KG1 (cell line): ENCODE data around the gene MYRIP.
"Not testable (repeated sequence)": the region's sequence is repeated elsewhere in the genome, so short reads cannot be mapped to it uniquely, and the experiment has no call there.

Experiments
- DNase-seq: peaks from one replicate; lab custom pipeline; 2025; lab: John Stamatoyannopoulos, UW

Gene MYRIP

GRCh38 chr3:39970982-39971381 lies 161.6 kb downstream of the MYRIP start:
- DNase-seq, result no peak

- DNase-seq, result no peak
Observed at GRCh38 chr3:39971559-39972031, 162.2 kb downstream of the MYRIP start.

GRCh38 chr3:39972508-39972907 lies 163.1 kb downstream of the MYRIP start:
- no peak for DNase-seq

GRCh38 chr3:39977058-39977794 lies 167.8 kb downstream of the MYRIP start:
- DNase-seq, result no peak

- no peak for DNase-seq
Observed at GRCh38 chr3:39978308-39978707, 168.9 kb downstream of the MYRIP start.

GRCh38 chr3:39980058-39980457 lies 170.6 kb downstream of the MYRIP start:
- DNase-seq, result no peak

- no peak for DNase-seq
Observed at GRCh38 chr3:39980781-39981180, 171.4 kb downstream of the MYRIP start.

GRCh38 chr3:39981547-39982184 lies 172.3 kb downstream of the MYRIP start:
- DNase-seq, result no peak

GRCh38 chr3:39982665-39983357 lies 173.4 kb downstream of the MYRIP start:
- no peak for DNase-seq

- no peak for DNase-seq
Observed at GRCh38 chr3:39989746-39990145, 180.3 kb downstream of the MYRIP start.

- DNase-seq, result peak; percentile 45
Observed at GRCh38 chr3:39990532-39990931, 181.1 kb downstream of the MYRIP start.

GRCh38 chr3:40008796-40009195 lies 199.4 kb downstream of the MYRIP start:
- DNase-seq, result no peak

GRCh38 chr3:40009991-40010390 lies 200.6 kb downstream of the MYRIP start:
- DNase-seq, result no peak

GRCh38 chr3:40012381-40012780 lies 203.0 kb downstream of the MYRIP start:
- no peak for DNase-seq

GRCh38 chr3:40016391-40016790 lies 207.0 kb downstream of the MYRIP start:
- no peak for DNase-seq

- no peak for DNase-seq
Observed at GRCh38 chr3:40018369-40018768, 209.0 kb downstream of the MYRIP start.

- DNase-seq, result no peak
Observed at GRCh38 chr3:40019376-40019775, 210.0 kb downstream of the MYRIP start.

- DNase-seq, result no peak
Observed at GRCh38 chr3:40020689-40021088, 211.3 kb downstream of the MYRIP start.

GRCh38 chr3:40021338-40021737 lies 211.9 kb downstream of the MYRIP start:
- no peak for DNase-seq

- no peak for DNase-seq
Observed at GRCh38 chr3:40022297-40022827, 213.0 kb downstream of the MYRIP start.

GRCh38 chr3:40024526-40024925 lies 215.1 kb downstream of the MYRIP start:
- no peak for DNase-seq

GRCh38 chr3:40025892-40026291 lies 216.5 kb downstream of the MYRIP start:
- not testable (repeated sequence) for DNase-seq

- DNase-seq, result no peak
Observed at GRCh38 chr3:40035177-40035576, 225.8 kb downstream of the MYRIP start.
